GM13976 (cell line): ENCODE data around the gene RRP1.

Experiments
- DNase-seq: peaks from one replicate; pipeline ENCODE4 v3.0.0; 2012; ENCODE audit warnings: low spot score
- in situ Hi-C: fragments of 300-500 bp; cut with MboI; formaldehyde crosslinking; loops from one replicate; pipeline ENCODE4 v1.12.0; 2022; ENCODE audit warnings: low sequenced_read_pairs, mixed read lengths, inconsistent platforms; ENCODE audit not compliant: unreplicated experiment
- TF ChIP-seq, protein P1 (sequence below): IDR thresholded peaks from 2 replicates; pipeline ENCODE4 v1.5.1; 2012; ENCODE audit warnings: borderline replicate concordance, mild to moderate bottlenecking; ENCODE audit not compliant: insufficient read depth; ENCODE audit errors: extremely low read depth, missing control alignments, control extremely low read depth

Gene RRP1

DNA sequence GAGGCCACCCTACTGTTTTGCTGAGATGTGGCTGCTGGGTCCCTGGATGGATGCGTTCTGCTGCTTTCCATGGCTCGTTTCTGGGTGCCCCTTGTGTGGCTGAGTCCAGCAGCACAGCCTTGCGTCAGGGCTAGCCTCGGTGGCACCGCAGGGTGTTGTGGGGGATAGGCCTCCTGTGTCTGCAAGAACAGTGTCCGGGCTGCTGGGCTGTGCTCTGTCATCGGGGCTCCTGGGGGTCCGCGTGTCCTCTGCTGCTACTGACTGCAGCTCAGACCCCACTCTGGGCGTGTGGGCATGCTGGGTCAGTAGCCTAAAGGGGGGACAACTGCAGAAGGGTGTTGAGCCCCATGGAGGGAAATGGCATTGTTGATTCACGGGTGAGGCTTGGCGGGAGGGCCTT lies 4.9 kb downstream of the RRP1 start:
- no peak for DNase-seq
- in situ Hi-C loops = no loop called here
- TF ChIP-seq, protein P1, sequence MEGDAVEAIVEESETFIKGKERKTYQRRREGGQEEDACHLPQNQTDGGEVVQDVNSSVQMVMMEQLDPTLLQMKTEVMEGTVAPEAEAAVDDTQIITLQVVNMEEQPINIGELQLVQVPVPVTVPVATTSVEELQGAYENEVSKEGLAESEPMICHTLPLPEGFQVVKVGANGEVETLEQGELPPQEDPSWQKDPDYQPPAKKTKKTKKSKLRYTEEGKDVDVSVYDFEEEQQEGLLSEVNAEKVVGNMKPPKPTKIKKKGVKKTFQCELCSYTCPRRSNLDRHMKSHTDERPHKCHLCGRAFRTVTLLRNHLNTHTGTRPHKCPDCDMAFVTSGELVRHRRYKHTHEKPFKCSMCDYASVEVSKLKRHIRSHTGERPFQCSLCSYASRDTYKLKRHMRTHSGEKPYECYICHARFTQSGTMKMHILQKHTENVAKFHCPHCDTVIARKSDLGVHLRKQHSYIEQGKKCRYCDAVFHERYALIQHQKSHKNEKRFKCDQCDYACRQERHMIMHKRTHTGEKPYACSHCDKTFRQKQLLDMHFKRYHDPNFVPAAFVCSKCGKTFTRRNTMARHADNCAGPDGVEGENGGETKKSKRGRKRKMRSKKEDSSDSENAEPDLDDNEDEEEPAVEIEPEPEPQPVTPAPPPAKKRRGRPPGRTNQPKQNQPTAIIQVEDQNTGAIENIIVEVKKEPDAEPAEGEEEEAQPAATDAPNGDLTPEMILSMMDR = no peak

DNA sequence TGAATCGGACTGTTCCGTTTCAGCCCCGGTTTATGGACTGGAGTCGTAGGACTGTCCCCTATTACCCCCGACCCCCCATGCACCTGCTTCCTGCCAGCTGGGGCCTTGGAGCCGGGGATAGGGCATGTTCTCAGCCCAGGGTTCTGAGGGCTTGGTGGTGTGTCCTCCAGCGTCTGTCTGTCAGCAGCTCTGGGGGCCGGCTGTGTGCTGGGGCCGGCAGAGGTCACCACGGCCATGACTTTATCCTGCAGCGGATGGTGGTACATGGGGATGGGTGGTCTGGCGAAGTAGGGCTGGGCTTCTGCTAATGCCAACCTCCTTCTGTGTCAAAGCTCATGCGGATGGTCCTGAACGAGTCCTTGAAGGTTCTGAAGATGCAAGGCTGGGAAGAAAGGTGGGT lies 5.5 kb downstream of the RRP1 start:
- in situ Hi-C loops = no loop called here
- TF ChIP-seq, protein P1 = no peak
- no peak for DNase-seq

DNA sequence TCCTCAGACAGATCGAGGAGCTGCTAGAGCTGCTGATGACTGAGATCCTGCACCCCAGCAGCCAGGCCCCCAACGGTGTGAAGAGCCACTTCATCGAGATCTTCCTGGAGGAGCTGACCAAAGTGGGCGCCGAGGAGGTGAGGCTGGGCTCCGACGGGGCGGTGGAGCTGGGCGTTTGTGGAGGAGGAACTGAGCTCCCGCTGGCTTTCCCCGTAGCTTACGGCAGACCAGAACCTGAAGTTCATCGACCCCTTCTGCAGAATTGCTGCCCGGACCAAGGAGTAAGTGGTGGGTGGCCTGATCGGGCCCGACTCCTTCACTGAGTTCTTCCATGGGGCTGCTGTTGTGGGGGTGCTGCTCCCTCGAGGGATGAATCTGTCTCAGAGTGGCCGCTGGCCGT lies 8.0 kb downstream of the RRP1 start:
- in situ Hi-C loops = no loop called here
- DNase-seq = no peak
- TF ChIP-seq, protein P1 = no peak

DNA sequence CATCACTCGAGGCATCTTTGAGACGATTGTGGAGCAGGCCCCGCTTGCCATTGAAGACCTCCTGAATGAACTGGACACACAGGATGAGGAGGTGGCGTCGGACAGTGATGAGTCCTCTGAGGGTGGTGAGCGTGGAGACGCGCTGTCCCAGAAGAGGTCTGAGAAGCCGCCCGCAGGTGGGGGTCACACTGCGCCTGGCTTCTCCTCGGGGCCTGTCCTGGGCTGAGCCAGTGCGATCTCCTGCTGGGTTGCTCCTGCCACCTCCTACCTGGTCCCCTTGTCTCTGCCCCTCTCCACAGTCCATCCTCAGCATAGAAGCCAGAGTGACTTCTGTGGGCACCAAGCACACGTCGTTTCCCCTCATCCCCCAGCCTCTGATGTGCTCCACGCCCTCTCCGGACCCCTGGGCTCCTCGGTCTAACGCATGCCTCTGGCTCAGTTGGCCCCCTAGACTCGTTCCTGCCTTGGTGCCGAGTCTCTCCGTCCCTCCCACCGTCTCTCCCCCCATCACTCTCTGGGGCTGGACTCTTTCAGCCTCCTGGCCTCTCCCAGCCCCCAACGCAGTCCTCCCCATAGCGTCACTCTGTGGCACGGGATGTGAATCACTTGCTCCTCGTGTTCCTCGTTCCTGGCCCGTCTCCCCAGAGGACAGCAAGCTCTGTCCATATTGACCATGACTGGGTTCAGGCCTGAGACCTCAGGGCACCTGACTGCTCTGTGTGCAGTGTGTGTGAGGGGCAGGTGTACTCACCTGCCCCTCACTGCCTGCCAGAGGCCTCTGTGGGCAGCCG lies 8.7 kb downstream of the RRP1 start:
- TF ChIP-seq, protein P1 = no peak
- in situ Hi-C loops = no loop called here

DNA sequence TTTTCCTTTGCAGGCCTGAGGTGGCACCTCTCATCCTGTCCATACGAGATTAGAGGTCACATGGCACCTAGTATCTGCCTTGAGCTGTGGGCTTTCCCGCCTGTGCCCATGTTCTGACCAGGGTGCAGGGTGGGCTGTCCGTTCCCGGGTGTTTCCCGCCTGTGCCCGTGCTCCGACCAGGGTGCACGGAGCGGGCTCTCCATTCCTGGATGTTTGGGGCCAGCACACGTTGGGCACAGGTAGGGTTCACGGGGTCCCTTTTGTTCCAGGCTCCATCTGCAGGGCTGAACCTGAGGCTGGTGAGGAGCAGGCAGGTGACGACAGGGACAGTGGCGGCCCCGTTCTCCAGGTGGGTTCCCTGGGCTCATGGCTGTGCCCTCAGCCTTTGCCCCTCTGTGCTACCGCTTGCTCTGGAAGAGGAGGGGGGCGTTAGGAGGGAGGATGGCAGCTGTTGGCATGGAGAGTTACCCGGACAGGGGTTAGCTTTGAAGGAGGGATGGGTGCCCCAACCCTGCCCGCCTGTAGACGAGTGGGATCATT lies 10.0 kb downstream of the RRP1 start:
- no peak for DNase-seq
- TF ChIP-seq, protein P1 = no peak
- in situ Hi-C loops = no loop called here

More for the DNA sequence above, 8.7 kb downstream of the RRP1 start:
- no peak for DNase-seq

DNA sequence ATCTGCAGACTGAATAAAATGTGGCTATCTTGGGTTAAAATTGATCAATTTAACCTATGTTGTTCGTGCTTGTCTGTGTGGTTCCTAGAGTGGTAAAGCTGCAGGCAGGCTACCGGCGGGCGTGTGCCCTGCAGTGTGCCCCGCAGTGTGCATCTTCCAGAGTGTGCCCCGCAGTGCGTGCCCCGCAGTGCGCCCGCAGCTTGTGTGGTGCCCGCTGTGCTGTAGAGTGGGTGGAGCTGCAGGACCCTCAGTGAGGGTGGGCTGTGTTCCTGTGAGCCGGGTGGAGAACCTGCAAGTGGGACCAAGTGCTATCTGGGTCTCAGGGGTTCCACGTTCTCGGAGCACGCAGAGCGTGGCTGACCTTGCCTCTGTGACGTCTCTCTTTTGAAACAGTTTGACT lies 10.7 kb downstream of the RRP1 start:
- in situ Hi-C loops = loop anchor here (25.0 kb wide), 1 partner anchor 487 kb away; the partner anchor contains the start of gene AIRE
- DNase-seq = no peak
- TF ChIP-seq, protein P1 = no peak
